ENCODE results near the gene CCS.
"Not testable (repeated sequence)": the region's sequence is repeated elsewhere in the genome, so short reads cannot be mapped to it uniquely, and the experiment has no call there.

CCS gene

GRCh38 chr11:66593303-66593635, 284 bp downstream of the CCS start:
- DNase-seq, result no peak

GRCh38 chr11:66593650-66594049, 665 bp downstream of the CCS start:
- DNase-seq, result no peak

GRCh38 chr11:66595245-66595904, 2.4 kb downstream of the CCS start:
- no peak for DNase-seq

- no peak for DNase-seq
Measured at GRCh38 chr11:66598993-66599392, 6.0 kb downstream of the CCS start.

- no peak for DNase-seq
Measured at GRCh38 chr11:66600219-66600618, 7.2 kb downstream of the CCS start.

GRCh38 chr11:66600631-66601233, 7.7 kb downstream of the CCS start:
- no peak for DNase-seq

GRCh38 chr11:66603072-66603471, 10.1 kb downstream of the CCS start:
- DNase-seq, result no peak

- no peak for DNase-seq
Measured at GRCh38 chr11:66604155-66604554, 11.2 kb downstream of the CCS start.

- not testable (repeated sequence) for DNase-seq
Measured at GRCh38 chr11:66606608-66607007, 13.6 kb downstream of the CCS start.

- no peak for DNase-seq
Measured at GRCh38 chr11:66607126-66607834, 14.3 kb downstream of the CCS start.

- DNase-seq, result no peak
Measured at GRCh38 chr11:66609721-66610617, 17.0 kb downstream of the CCS start.

- DNase-seq, result no peak
Measured at GRCh38 chr11:66612458-66612857, 19.5 kb downstream of the CCS start.

- no peak for DNase-seq
Measured at GRCh38 chr11:66614073-66614472, 21.1 kb downstream of the CCS start.

- peak; percentile 97 for DNase-seq
Measured at GRCh38 chr11:66616379-66617154, 23.6 kb downstream of the CCS start, which contains the start of gene RBM14. Gene RBM14 (plus strand): TSS chr11:66616630. CDS start chr11:66616721, 91 bp downstream.

GRCh38 chr11:66617155-66617834, 24.3 kb downstream of the CCS start:
- DNase-seq, result no peak

GRCh38 chr11:66619080-66619554, 26.1 kb downstream of the CCS start:
- peak; percentile 52 for DNase-seq

- no peak for DNase-seq
Measured at GRCh38 chr11:66624450-66624849, 31.5 kb downstream of the CCS start.

- DNase-seq, result no peak
Measured at GRCh38 chr11:66625041-66625751, 32.2 kb downstream of the CCS start.

GRCh38 chr11:66625752-66626149, 32.8 kb downstream of the CCS start:
- DNase-seq, result no peak

- no peak for DNase-seq
Measured at GRCh38 chr11:66626382-66626781, 33.4 kb downstream of the CCS start.

- DNase-seq, result no peak
Measured at GRCh38 chr11:66626926-66627325, 33.9 kb downstream of the CCS start.

All from kidney glomerular epithelial cell (primary cell).